ENCODE results near the gene MPPED2. TPM values are rescaled to one million over a fixed set of nuclear protein-coding genes. Genes with fewer than 3 reads are reported as not detected.

The MPPED2 gene
- total RNA-seq, 6 experiments from 2014 or later = not detected

GRCh38 chr11:30501744-30502143 lies 84.4 kb downstream of the MPPED2 start:
- H3K4me3 Mint-ChIP-seq = no peak overlapping the region
- H3K27ac Mint-ChIP-seq = no peak overlapping the region
- TF ChIP-seq CTCF (IDR thresholded peaks at IDR 0.05) = no peak
- no peaks in the 10 kb centered on the region for H3K4me1 Mint-ChIP-seq (ENCODE audit: low read depth)
- H3K36me3 Mint-ChIP-seq (ENCODE audit: low read depth) = no peaks in the 10 kb centered on the region
- H3K27me3 Mint-ChIP-seq (ENCODE audit: insufficient read depth) = no peaks in the 10 kb centered on the region
- H3K9me3 Mint-ChIP-seq = peaks cover 36% of the 10 kb centered on the region
- no peak for DNase-seq

GRCh38 chr11:30499940-30500339 lies 86.2 kb downstream of the MPPED2 start:
- Mint-ChIP-seq H3K36me3 (ENCODE audit: low read depth) (no peaks in the 10 kb centered on the region), H3K27ac (no peak overlapping the region), H3K27me3 (ENCODE audit: insufficient read depth) (no peaks in the 10 kb centered on the region), H3K4me1 (ENCODE audit: low read depth) (no peaks in the 10 kb centered on the region), H3K4me3 (no peak overlapping the region), H3K9me3 (peaks cover 36% of the 10 kb centered on the region)
- TF ChIP-seq CTCF (IDR thresholded peaks at IDR 0.05) = no peak
- DNase-seq = no peak

- no peak overlapping the region for H3K27ac Mint-ChIP-seq
- no peaks in the 10 kb centered on the region for H3K4me1 Mint-ChIP-seq (ENCODE audit: low read depth)
- no peak for DNase-seq
- TF ChIP-seq CTCF (IDR thresholded peaks at IDR 0.05) = no peak
- H3K4me3 Mint-ChIP-seq = no peak overlapping the region
- H3K36me3 Mint-ChIP-seq (ENCODE audit: low read depth) = no peaks in the 10 kb centered on the region
- peaks cover 40% of the 10 kb centered on the region for H3K9me3 Mint-ChIP-seq
- no peaks in the 10 kb centered on the region for H3K27me3 Mint-ChIP-seq (ENCODE audit: insufficient read depth)
These were observed 88.6 kb downstream of the MPPED2 start for GRCh38 chr11:30497600-30497999.

- TF ChIP-seq CTCF (IDR thresholded peaks at IDR 0.05) = no peak
- no peaks in the 10 kb centered on the region for H3K4me1 Mint-ChIP-seq (ENCODE audit: low read depth)
These were observed 89.2 kb downstream of the MPPED2 start for GRCh38 chr11:30496935-30497334.

GRCh38 chr11:30495437-30495836 lies 90.7 kb downstream of the MPPED2 start:
- TF ChIP-seq CTCF (IDR thresholded peaks at IDR 0.05) = no peak
- Mint-ChIP-seq H3K27ac (no peak overlapping the region), H3K36me3 (ENCODE audit: low read depth) (no peaks in the 10 kb centered on the region), H3K27me3 (ENCODE audit: insufficient read depth) (no peaks in the 10 kb centered on the region), H3K4me1 (ENCODE audit: low read depth) (no peaks in the 10 kb centered on the region), H3K9me3 (peaks cover 36% of the 10 kb centered on the region), H3K4me3 (no peak overlapping the region)
- no peak for DNase-seq

More at GRCh38 chr11:30496935-30497334, 89.2 kb downstream of the MPPED2 start:
- H3K9me3 Mint-ChIP-seq = peaks cover 40% of the 10 kb centered on the region
- DNase-seq = no peak
- no peak overlapping the region for H3K4me3 Mint-ChIP-seq
- no peaks in the 10 kb centered on the region for H3K36me3 Mint-ChIP-seq (ENCODE audit: low read depth)
- no peaks in the 10 kb centered on the region for H3K27me3 Mint-ChIP-seq (ENCODE audit: insufficient read depth)
- H3K27ac Mint-ChIP-seq = no peak overlapping the region

- TF ChIP-seq CTCF (IDR thresholded peaks at IDR 0.05) = no peak
- H3K4me1 Mint-ChIP-seq (ENCODE audit: low read depth) = no peaks in the 10 kb centered on the region
- H3K27ac Mint-ChIP-seq = no peak overlapping the region
- DNase-seq = no peak
- H3K9me3 Mint-ChIP-seq = peaks cover 39% of the 10 kb centered on the region
- H3K36me3 Mint-ChIP-seq (ENCODE audit: low read depth) = no peaks in the 10 kb centered on the region
- H3K4me3 Mint-ChIP-seq = no peak overlapping the region
- H3K27me3 Mint-ChIP-seq (ENCODE audit: insufficient read depth) = no peaks in the 10 kb centered on the region
These were observed 96.6 kb downstream of the MPPED2 start for GRCh38 chr11:30489511-30489910.
